Activated gamma-delta T cell (primary cell): ENCODE results near the gene RETN.
A peak's percentile ranks its signal among the peaks of the same experiment; 100 is the strongest.
"Not testable (repeated sequence)": the region's sequence is repeated elsewhere in the genome, so short reads cannot be mapped to it uniquely, and the experiment has no call there.

Experiments
- DNase-seq: peaks from one replicate; lab custom pipeline; 2025; lab: John Stamatoyannopoulos, UW

Gene RETN

DNA sequence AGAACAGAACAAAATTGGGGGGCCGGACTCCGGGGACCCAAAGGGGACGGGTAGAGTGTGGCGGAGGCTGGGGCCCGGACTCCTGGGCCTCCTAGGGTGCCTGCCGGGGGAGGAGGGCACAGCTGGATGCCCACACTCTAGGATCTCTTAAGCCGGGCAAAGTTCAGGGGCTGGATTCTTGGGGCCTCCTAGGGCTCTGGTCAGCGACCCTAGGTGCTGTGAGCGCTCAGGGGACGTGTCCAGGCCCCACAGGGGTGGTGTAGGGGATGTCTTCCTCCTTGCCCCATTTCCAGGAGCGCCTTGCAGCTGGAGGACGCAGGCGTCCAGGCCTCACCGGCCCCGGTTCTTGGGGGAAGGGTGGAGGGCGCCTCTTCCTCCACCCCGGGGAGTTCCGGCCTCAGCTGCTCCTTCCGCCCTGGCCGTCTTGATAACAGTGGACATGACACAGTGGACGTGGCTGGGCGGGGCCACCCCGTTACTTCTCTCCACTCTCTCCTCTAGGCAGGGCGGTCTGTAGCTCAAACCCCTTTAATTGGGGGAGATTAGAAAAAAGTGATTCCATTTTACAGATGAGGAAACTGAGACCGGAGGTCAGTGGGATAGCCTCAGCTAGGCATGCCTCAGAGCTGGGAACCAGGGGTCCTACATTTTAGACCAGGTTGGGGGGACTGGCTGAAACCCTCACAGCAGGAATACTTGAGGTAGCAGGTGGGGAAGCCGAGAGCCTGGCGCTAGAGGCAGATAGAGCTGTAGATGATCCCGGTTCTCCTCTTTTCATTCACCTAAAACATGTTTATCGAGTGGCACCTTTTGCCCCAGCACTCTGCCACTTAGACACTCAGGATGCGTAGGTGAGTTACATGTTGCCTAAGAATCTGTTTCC is 31.2 kb upstream of the RETN start:
- DNase-seq: no peak

GRCh38 chr19:7638802-7639465 is 29.9 kb upstream of the RETN start:
- no peak for DNase-seq

DNA sequence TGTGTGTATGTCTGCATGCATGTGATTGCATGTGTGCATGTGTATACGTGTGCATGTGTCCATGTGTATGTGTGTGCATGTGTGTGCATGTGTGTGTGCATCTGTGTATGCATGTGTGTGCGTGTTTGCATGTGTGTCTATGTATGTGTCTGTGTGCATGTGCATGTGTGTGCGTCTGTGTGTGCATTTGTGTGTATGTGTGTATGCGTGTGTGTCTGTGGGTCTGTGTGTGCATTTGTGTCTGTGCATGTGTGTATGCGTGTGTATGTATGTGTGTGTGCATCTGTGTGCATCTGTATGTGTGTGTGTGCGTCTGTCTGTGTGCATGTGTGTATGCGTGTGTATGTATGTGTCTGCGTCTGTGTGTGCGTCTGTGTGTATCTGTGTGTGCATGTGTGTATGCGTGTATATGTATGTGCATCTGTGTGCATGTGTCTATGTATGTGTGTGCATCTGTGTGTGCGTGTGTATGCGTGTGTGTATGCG is 28.9 kb upstream of the RETN start:
- no peak for DNase-seq

GRCh38 chr19:7640803-7641202 is 28.0 kb upstream of the RETN start:
- DNase-seq: no peak

- DNase-seq: no peak
Observed at GRCh38 chr19:7641290-7642276, 27.3 kb upstream of the RETN start.

GRCh38 chr19:7642295-7643030 is 26.4 kb upstream of the RETN start:
- DNase-seq: no peak

DNA sequence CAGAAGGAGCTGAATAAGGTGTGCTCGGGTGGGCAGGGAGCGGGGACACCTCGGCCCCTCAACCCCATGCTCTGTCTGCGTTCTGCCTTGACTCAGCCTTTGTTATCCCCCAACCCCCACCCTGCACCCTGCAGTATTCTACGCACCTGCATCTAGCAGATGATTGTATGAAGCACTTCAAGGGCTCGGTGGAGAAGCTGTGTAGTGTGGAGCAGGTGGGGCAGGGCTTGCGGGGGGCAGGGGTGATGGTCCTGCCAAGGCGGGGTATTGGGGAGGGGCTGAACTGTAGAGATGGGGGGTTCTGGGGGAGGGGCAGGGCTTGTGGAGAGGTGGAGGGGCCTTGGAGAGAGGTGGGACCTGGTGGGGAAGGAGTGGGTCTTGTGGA is 25.8 kb upstream of the RETN start:
- no peak for DNase-seq

- not testable (repeated sequence) for DNase-seq
Observed at GRCh38 chr19:7643629-7644549, 25.0 kb upstream of the RETN start.

DNA sequence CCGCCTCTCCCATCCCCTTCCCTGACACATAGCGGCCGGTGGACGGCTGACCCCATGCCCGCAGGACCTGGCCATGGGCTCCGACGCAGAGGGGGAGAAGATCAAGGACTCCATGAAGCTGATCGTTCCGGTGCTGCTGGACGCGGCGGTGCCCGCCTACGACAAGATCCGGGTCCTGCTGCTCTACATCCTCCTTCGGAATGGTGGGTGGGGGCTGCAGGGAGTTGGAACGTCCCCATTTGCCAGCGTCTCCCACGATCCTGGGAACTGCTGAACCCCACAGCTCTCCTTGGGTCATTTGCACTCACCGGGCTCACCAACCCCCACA is 24.3 kb upstream of the RETN start:
- DNase-seq: no peak

DNA sequence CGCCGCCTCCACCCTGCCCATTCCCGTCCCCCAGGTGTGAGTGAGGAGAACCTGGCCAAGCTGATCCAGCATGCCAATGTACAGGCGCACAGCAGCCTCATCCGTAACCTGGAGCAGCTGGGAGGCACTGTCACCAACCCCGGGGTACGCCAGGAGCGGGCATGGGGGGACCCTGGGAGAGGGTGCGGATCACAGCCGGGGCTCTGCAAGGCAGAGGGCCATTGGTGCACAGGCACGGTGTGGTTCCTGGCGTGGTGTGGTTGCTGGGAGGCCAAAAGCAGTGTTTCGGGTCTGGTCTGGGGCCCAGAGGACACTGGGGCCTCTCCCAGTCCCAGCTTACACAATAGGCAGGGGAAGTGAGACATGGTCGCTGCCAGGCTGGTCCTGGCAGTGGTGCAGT is 23.7 kb upstream of the RETN start:
- DNase-seq: no peak

DNA sequence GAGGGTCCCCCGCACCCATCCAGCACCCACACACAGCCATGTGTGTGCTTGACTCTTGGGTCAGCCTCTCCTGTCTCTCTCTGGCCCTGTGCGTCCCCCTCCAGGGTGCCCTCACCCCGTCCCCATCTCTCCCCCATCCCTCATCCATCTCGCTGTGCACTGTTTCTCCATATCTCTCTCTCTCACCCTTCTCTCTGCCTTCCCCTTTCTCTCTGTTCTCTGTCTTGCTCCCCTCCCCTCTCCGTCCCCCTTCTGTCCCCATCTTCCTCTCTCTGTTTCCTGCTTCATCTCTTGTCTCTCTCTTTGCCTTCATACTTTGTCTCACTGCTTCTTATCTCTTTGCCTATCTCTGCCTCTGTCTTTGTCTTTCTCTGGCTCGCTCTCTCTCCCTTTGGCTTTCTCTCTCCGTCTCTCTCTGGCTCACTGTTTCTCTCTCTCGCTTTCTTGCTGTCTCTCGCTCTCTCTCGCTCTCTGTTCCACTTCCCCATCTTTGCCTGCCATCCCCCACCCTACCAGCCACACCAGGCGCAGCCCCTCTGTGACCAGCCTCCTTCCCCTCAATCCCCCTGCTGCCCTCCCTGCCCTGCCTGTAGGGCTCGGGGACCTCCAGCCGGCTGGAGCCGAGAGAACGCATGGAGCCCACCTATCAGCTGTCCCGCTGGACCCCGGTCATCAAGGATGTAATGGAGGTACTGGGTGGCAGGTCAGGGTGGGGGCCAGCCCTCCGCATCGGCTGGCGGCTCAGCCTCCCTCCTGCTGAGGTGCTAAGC is 23.0 kb upstream of the RETN start:
- DNase-seq: no peak

- no peak for DNase-seq
Observed at GRCh38 chr19:7646426-7646700, 22.5 kb upstream of the RETN start.

DNA sequence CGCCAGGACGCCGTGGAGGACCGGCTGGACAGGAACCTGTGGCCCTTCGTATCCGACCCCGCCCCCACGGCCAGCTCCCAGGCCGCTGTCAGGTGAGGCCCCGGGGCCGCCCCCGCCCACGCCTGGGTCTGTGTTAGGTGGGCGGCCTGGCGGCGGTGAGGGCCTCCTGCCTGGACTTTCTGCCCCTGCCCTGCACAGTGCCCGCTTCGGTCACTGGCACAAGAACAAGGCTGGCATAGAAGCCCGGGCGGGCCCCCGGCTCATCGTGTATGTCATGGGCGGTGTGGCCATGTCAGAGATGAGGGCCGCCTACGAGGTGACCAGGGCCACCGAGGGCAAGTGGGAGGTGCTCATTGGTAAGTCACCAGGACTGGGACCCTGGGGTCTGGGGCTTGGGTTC is 21.7 kb upstream of the RETN start:
- DNase-seq: no peak

GRCh38 chr19:7648265-7649014 is 20.4 kb upstream of the RETN start:
- DNase-seq: no peak

DNA sequence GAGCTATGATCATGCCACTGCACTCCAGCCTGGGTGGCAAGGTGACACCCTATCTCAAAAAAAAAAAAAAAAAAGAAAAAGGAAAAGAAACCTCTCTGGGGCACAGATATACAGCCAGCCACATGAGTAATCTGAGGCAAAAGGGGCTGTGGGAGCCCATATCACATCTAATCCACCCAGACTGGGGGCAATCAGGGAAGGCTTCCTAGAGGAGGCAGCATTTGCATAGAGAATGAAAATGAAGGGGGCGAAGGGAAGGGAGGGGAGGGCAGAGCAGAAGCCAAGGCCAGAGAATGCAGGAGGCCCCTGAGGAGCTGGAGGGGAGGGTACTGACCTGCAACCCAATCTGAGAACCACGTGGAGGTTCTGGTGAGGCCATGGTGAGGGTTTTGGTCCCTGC is 18.7 kb upstream of the RETN start:
- DNase-seq: no peak

- peak; percentile 74 for DNase-seq
Observed at GRCh38 chr19:7652061-7652641, 16.7 kb upstream of the RETN start.

DNA sequence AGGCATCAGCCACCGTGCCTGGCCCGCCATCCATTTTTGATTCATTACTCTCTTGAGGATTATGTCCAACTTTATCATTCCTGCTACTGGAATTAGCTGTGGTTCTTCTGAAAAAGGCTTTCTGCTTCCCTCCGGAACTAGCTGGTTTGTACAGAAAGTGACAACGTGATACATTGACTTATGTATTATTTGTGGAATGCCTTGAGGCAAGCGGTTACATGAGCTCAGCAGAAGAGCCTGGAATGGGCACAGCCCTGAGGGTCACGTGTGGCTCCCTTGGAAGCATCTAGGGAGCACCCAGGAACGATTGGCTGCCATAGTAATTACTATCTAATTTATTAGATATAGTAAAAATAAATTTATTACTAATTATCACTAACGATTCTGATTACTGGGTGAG is 14.4 kb upstream of the RETN start:
- no peak for DNase-seq

DNA sequence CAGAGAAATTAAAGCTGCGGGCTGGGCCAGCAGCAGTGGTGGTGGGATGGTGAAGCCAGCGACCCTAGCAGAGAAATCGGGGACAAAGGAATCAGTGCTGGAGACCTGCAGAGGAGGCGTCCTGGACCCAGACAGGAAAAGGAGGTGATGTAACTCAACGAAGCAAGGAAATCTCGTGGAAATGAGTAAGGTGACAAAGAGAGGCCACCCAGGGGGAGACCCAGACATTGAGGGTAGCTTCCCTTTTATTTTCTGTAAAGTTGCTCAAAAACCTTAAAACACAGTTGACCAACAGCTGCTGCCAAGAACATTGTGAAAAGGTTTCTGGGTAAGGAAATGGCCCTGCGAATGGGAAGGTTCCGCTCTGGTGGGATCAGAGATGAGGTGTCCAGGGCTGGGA is 13.3 kb upstream of the RETN start:
- no peak for DNase-seq
